NCI-H2107 treated with DMSO at 0.1 percent for 48 hours (cell line): ENCODE data around the gene NDRG3.
"Not testable (repeated sequence)": the region's sequence is repeated elsewhere in the genome, so short reads cannot be mapped to it uniquely, and the experiment has no call there.

ENCODE experiments used
- DNase-seq: peaks from one replicate; lab custom pipeline; 2025; ENCODE audit not compliant: unreplicated experiment; lab: John Stamatoyannopoulos, UW

Gene NDRG3

DNA sequence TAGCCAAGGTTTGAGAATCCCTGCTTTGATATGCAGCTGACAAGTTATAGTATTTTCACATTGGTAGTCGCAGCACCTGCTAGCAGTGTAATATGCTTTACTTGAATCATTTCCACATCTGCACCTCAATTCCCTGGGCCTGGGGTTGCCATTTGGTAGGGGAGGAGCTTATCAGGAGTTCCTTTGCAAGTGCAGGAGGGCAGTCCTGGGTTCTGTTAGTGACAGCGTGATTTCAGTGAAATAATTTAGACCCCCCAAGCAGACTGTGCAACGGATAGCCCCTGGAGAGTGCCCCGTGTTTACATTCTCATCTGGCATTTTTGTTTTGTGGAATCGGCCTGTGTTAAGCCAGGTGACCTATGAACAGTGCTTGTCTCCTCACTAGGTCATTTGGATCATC lies 134.3 kb downstream of the NDRG3 start:
- DNase-seq: no peak

DNA sequence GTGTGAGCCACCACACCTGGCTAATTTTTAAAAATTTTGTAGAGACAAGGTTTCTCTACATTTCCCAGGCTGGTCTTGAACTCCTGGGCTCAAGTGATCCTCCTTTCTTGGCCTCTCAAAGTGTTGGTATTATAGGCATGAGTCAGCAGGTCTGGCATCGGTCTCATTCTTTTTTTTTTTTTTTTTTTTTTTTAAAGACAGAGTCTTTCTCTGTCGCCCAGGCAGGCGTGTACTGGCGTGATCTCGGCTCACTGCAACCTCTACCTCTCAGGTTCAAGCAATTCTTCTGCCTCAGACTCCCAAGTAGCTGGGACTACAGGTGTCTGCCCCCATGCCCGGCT lies 137.5 kb downstream of the NDRG3 start:
- DNase-seq: not testable (repeated sequence)

DNA sequence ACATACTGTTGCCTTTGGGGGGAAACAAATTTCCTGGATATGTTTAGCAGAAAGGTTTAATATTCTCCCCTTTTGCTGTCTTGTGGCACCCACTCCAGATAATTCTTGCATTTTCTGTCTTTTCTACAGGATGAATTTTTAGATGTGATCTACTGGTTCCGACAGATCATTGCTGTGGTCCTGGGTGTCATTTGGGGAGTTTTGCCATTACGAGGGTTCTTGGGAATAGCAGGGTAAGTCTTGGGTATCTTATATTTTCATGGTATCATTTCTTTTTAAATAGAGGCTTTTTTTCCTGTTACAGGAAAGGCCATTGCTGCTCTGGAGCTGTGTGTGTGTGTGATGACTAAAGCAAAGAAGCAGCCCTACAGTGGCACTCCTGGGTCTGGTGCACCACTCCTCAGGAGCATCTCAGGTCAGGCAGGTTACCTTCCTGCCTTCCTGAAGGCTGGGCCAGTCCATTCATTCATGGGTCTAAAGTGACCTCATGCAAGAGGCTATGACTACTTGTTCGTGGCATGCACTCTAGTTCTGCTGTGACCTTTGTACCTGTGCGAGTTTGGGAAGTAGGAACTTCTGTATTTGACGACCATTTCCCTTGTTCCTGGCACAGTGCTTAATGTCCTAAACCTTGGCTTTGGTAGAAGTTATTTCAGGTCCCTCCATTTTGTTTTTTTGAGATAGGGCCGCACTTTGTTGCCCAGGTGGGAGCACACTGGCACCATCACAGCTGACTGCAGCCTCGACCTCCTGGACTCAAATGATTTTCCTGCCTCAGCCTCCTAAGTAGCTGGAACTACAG lies 138.1 kb downstream of the NDRG3 start:
- DNase-seq: no peak

GRCh38 chr20:36606158-36607066 lies 139.5 kb downstream of the NDRG3 start:
- DNase-seq: no peak

- DNase-seq: peak; percentile 87
Measured at GRCh38 chr20:36605399-36606157, 140.3 kb downstream of the NDRG3 start, which contains the start of gene RAB5IF. RAB5IF (plus strand) TSS chr20:36605779; CDS start chr20:36605952, 173 bp downstream.

DNA sequence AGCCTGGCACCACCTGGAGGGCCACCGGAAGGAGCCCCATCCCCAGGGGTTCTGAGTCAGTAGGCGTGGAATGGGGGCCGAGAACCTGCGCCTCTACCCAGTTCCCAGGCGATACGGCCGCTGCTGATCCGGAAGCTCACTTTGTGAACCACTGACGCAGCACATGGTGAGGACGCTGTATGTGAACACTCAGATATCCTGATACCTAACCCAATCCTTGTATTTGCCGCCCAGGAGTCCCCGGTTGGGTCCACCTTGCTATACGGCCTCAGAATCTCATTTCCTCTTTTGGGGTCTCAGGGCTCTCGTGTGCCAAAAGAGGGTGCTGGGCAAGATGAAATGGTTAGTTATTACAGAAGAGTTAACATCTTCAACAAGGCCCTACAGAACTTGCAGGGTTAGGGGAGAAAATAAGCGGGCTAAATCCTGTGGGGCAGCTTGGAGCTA lies 140.9 kb downstream of the NDRG3 start:
- no peak for DNase-seq
